Neuron (in vitro differentiated cells): Measurements from ENCODE around the gene MPZL2.

Source experiments
- H2AFZ ChIP-seq: one replicate; pipeline ENCODE4 v1.6.1; 2013; ENCODE audit warnings: low read depth, mild to moderate bottlenecking, inconsistent platforms, low read length, moderate library complexity
- H3K27me3 ChIP-seq: one replicate; pipeline ENCODE4 v1.6.1; 2013; ENCODE audit warnings: low read length; ENCODE audit not compliant: insufficient read depth
- H3K36me3 ChIP-seq: one replicate; pipeline ENCODE4 v1.6.1; 2013; ENCODE audit warnings: low read length; ENCODE audit not compliant: insufficient read depth
- H3K4me1 ChIP-seq: one replicate; pipeline ENCODE4 v1.6.1; 2013; ENCODE audit warnings: low read length; ENCODE audit not compliant: insufficient read depth
- H3K4me3 ChIP-seq: 2 replicates; pipeline ENCODE4 v1.5.1; 2013; ENCODE audit warnings: mild to moderate bottlenecking, low read length, moderate library complexity
- H3K9me3 ChIP-seq: one replicate; pipeline ENCODE4 v1.6.1; 2013; ENCODE audit warnings: low read length

The MPZL2 gene

GRCh38 chr11:118232659-118233058 is 31.4 kb downstream of the MPZL2 start:
- Histone ChIP-seq H3K36me3 (no peaks in the 10 kb centered on the region), H3K9me3 (no peaks in the 10 kb centered on the region), H3K4me1 (no peaks in the 10 kb centered on the region), H3K27me3 (peaks cover 14% of the 10 kb centered on the region), H3K4me3 (no peak overlapping the region), H2AFZ (no peak overlapping the region)

- Histone ChIP-seq H3K4me1 (no peaks in the 10 kb centered on the region), H3K4me3 (no peak overlapping the region), H3K36me3 (no peaks in the 10 kb centered on the region), H3K9me3 (no peaks in the 10 kb centered on the region), H3K27me3 (peaks cover 19% of the 10 kb centered on the region), H2AFZ (no peak overlapping the region)
Observed at GRCh38 chr11:118231461-118231860, 32.6 kb downstream of the MPZL2 start.

- H3K27me3 ChIP-seq = peaks cover 18% of the 10 kb centered on the region
- no peak overlapping the region for H3K4me3 ChIP-seq
- no peaks in the 10 kb centered on the region for H3K36me3 ChIP-seq
- no peaks in the 10 kb centered on the region for H3K4me1 ChIP-seq
- H3K9me3 ChIP-seq = no peaks in the 10 kb centered on the region
- H2AFZ ChIP-seq = no peak overlapping the region
Observed at GRCh38 chr11:118230088-118230487, 34.0 kb downstream of the MPZL2 start.

- no peaks in the 10 kb centered on the region for H3K4me1 ChIP-seq
- no peak overlapping the region for H2AFZ ChIP-seq
- H3K9me3 ChIP-seq = no peaks in the 10 kb centered on the region
- no peaks in the 10 kb centered on the region for H3K36me3 ChIP-seq
- no peak overlapping the region for H3K4me3 ChIP-seq
- H3K27me3 ChIP-seq = peaks cover 16% of the 10 kb centered on the region
Observed at GRCh38 chr11:118229274-118229847, 34.7 kb downstream of the MPZL2 start.

GRCh38 chr11:118227865-118228785 is 36.0 kb downstream of the MPZL2 start:
- H2AFZ ChIP-seq = no peak overlapping the region
- H3K4me1 ChIP-seq = no peaks in the 10 kb centered on the region
- H3K27me3 ChIP-seq = peaks cover 14% of the 10 kb centered on the region
- H3K4me3 ChIP-seq = no peak overlapping the region
- no peaks in the 10 kb centered on the region for H3K9me3 ChIP-seq
- H3K36me3 ChIP-seq = no peaks in the 10 kb centered on the region

- Histone ChIP-seq H3K4me3 (no peak overlapping the region), H2AFZ (no peak overlapping the region), H3K36me3 (no peaks in the 10 kb centered on the region), H3K27me3 (peaks cover 14% of the 10 kb centered on the region), H3K4me1 (no peaks in the 10 kb centered on the region), H3K9me3 (no peaks in the 10 kb centered on the region)
Observed at GRCh38 chr11:118226781-118227180, 37.3 kb downstream of the MPZL2 start.

GRCh38 chr11:118226296-118226695 is 37.8 kb downstream of the MPZL2 start:
- H3K4me3 ChIP-seq = no peak overlapping the region
- H3K27me3 ChIP-seq = peaks cover 14% of the 10 kb centered on the region
- no peaks in the 10 kb centered on the region for H3K4me1 ChIP-seq
- H3K36me3 ChIP-seq = no peaks in the 10 kb centered on the region
- no peaks in the 10 kb centered on the region for H3K9me3 ChIP-seq
- no peak overlapping the region for H2AFZ ChIP-seq

GRCh38 chr11:118224511-118225188 is 39.4 kb downstream of the MPZL2 start, which contains the start of gene JAML:
Gene JAML (minus strand): TSS chr11:118225011. CDS start chr11:118214866, 10,145 bp downstream.
- Histone ChIP-seq H3K4me1 (no peaks in the 10 kb centered on the region), H3K4me3 (no peak within 1 kb of the TSS), H2AFZ (no peak within 1 kb of the TSS), H3K27me3 (peaks cover 20% of the 10 kb centered on the region), H3K9me3 (no peaks in the 10 kb centered on the region), H3K36me3 (no peaks in the 10 kb centered on the region)

GRCh38 chr11:118223992-118224391 is 40.1 kb downstream of the MPZL2 start:
- no peak overlapping the region for H2AFZ ChIP-seq
- H3K4me1 ChIP-seq = no peaks in the 10 kb centered on the region
- H3K4me3 ChIP-seq = no peak overlapping the region
- peaks cover 23% of the 10 kb centered on the region for H3K27me3 ChIP-seq
- no peaks in the 10 kb centered on the region for H3K36me3 ChIP-seq
- H3K9me3 ChIP-seq = no peaks in the 10 kb centered on the region

- no peaks in the 10 kb centered on the region for H3K4me1 ChIP-seq
- peaks cover 23% of the 10 kb centered on the region for H3K27me3 ChIP-seq
Observed at GRCh38 chr11:118223570-118223969, 40.5 kb downstream of the MPZL2 start.

GRCh38 chr11:118222437-118222836 is 41.7 kb downstream of the MPZL2 start:
- H3K27me3 ChIP-seq = peaks cover 20% of the 10 kb centered on the region
- no peaks in the 10 kb centered on the region for H3K4me1 ChIP-seq
- no peaks in the 10 kb centered on the region for H3K36me3 ChIP-seq
- H3K9me3 ChIP-seq = no peaks in the 10 kb centered on the region
- no peak overlapping the region for H3K4me3 ChIP-seq
- no peak overlapping the region for H2AFZ ChIP-seq

More at GRCh38 chr11:118223570-118223969, 40.5 kb downstream of the MPZL2 start:
- H3K36me3 ChIP-seq = no peaks in the 10 kb centered on the region
- no peak overlapping the region for H2AFZ ChIP-seq
- no peak overlapping the region for H3K4me3 ChIP-seq
- no peaks in the 10 kb centered on the region for H3K9me3 ChIP-seq

GRCh38 chr11:118221419-118221818 is 42.7 kb downstream of the MPZL2 start:
- H3K27me3 ChIP-seq = peaks cover 18% of the 10 kb centered on the region
- no peaks in the 10 kb centered on the region for H3K4me1 ChIP-seq
- no peak overlapping the region for H3K4me3 ChIP-seq
- no peaks in the 10 kb centered on the region for H3K36me3 ChIP-seq
- H2AFZ ChIP-seq = no peak overlapping the region
- no peaks in the 10 kb centered on the region for H3K9me3 ChIP-seq

GRCh38 chr11:118219732-118220131 is 44.4 kb downstream of the MPZL2 start:
- H3K4me3 ChIP-seq = no peak overlapping the region
- no peaks in the 10 kb centered on the region for H3K36me3 ChIP-seq
- H3K27me3 ChIP-seq = peaks cover 13% of the 10 kb centered on the region
- H3K9me3 ChIP-seq = no peaks in the 10 kb centered on the region
- no peaks in the 10 kb centered on the region for H3K4me1 ChIP-seq
- H2AFZ ChIP-seq = no peak overlapping the region
